Endothelial cell of umbilical vein (primary cell): ENCODE results near the gene ERGIC1.

Source experiments
- CTCF ChIP-seq, 2 donors: IDR thresholded peaks; 1 replicate in 1 of 2; 2 replicates in 1 of 2; pipeline ENCODE4 v1.5.1; 2011; ENCODE audit warnings: low read length in 2 of 2, mild to moderate bottlenecking in 2 of 2, moderate library complexity in 2 of 2, control low read depth in 1 of 2, inconsistent platforms in 1 of 2, low read depth in 1 of 2; ENCODE audit not compliant: insufficient read depth in 1 of 2; ENCODE audit errors: extremely low read depth in 1 of 2
- EZH2 ChIP-seq: IDR thresholded peaks from 2 replicates; pipeline ENCODE4 v1.6.1; 2012; ENCODE audit warnings: borderline replicate concordance, low read depth, mild to moderate bottlenecking, moderate library complexity, low read length, inconsistent platforms; ENCODE audit not compliant: severe bottlenecking
- MYC ChIP-seq: IDR thresholded peaks from one replicate; pipeline ENCODE4 v1.6.1; 2011; ENCODE audit warnings: mild to moderate bottlenecking, low read depth, low read length
- POLR2A ChIP-seq: IDR thresholded peaks from 2 replicates; pipeline ENCODE4 v1.6.1; 2012; ENCODE audit warnings: low read depth, mild to moderate bottlenecking, control low read depth, low read length
- POLR2AphosphoS5 ChIP-seq: IDR thresholded peaks from 2 replicates; pipeline ENCODE4 v1.6.1; 2012; ENCODE audit warnings: low read depth, mild to moderate bottlenecking, control low read depth, low read length, moderate library complexity; ENCODE audit not compliant: insufficient read depth

- TF ChIP-seq CTCF (IDR thresholded peaks at IDR 0.05; ENCODE audit: extremely low read depth in 1 of 2, insufficient read depth in 1 of 2, low read depth in 1 of 2, low read length in 2 of 2) = no peak
- TF ChIP-seq POLR2AphosphoS5 = no peak
- TF ChIP-seq MYC = no peak
- TF ChIP-seq POLR2A = no peak
- no peak for TF ChIP-seq EZH2
Observed at GRCh38 chr5:172825610-172826204, 8.3 kb upstream of the ERGIC1 start.
